Lower leg skin (tissue), 4 donors: ENCODE measurements around the gene HUS1B. TPM values are rescaled to one million over a fixed set of nuclear protein-coding genes. Genes with fewer than 3 reads are reported as not detected.
A peak's percentile ranks its signal among the peaks of the same experiment; 100 is the strongest.

ENCODE experiments used
- DNase-seq, 2 donors: peaks; one replicate each; pipeline ENCODE4 v3.0.0-alpha.2; 2019; ENCODE audit warnings: low spot score in 2 of 2
- H3K4me3 ChIP-seq: fragments of 200-600 bp; sonication (generic); 2 replicates; pipeline ENCODE4 v1.5.1; 2017; ENCODE audit warnings: mild to moderate bottlenecking, low read depth; ENCODE audit not compliant: poor library complexity, severe bottlenecking
- CTCF ChIP-seq, 3 donors: fragments of 450-650 bp; IDR thresholded peaks; one replicate each; pipeline ENCODE4 v1.5.1; 2016; ENCODE audit warnings: antibody characterized with exemption in 3 of 3, mild to moderate bottlenecking in 3 of 3, moderate library complexity in 2 of 3
- POLR2A ChIP-seq, 2 donors: fragments of 450-650 bp; IDR thresholded peaks; one replicate each; pipeline ENCODE4 v1.6.1; 2016 to 2017; ENCODE audit warnings: antibody characterized with exemption in 2 of 2, mild to moderate bottlenecking in 1 of 2, moderate library complexity in 1 of 2
- WGBS, 2 donors: methylation state at CpG; one replicate each; pipeline ENCODE4 v1.1.5; 2018; 5-methylcytosine and 5-hydroxymethylcytosine counted together
- intact Hi-C: fragments of 100-400 bp; cut with DNase I; formaldehyde crosslinking; loops from one replicate; pipeline ENCODE4 v1.15.0; 2023; ENCODE audit warnings: low total_unique reads
- total RNA-seq, 4 donors: library from RNA; depleted of rRNA; stranded (reverse); fragments of >200 nt; gene quantifications; one replicate each; pipeline ENCODE4 v1.1.0, GENCODE V29; 2016

HUS1B gene
- total RNA-seq, 4 donors from 2014 or later, result 0.49 to 1.5 (median 0.72) TPM; not detected in 1

DNA sequence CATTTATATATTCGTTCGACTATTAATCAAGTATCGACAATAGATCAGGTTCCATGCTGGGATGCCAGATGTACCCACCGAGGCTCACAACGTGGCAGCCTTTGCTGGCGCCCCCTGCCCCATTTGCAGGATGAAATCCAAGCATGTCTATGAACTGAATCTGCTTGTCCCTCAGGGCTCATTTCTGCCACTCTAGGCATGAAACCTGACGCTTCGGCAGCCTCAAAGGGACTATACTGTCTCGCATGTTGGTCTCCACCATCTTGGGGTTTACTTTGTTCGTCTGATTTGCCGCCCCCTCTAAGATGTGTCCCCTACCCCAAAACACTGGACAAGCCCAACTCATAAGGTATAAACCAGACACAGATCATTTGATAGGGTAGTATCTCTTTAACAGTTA lies 36.7 kb downstream of the HUS1B start:
- intact Hi-C loops, result no loop called here
- no peak overlapping the region for H3K4me3 ChIP-seq
- TF ChIP-seq CTCF (IDR thresholded peaks at IDR 0.05) (no peak), POLR2A (IDR thresholded peaks at IDR 0.05) (no peak)
- DNase-seq, result no peak
- 94 to 95% methylated on average over 11 of the region's 11 CpGs for WGBS, 2 donors

GRCh38 chr6:617456-618100 lies 39.3 kb downstream of the HUS1B start:
- H3K4me3 ChIP-seq, result no peak overlapping the region
- intact Hi-C loops, result no loop called here
- TF ChIP-seq POLR2A (IDR thresholded peaks at IDR 0.05) (no peak), CTCF (IDR thresholded peaks at IDR 0.05) (no peak)
- WGBS, 2 donors, result 62 to 65% methylated on average over 11 of the region's 11 CpGs
- peak in 1 of 2 donors; percentile 20 for DNase-seq

- H3K4me3 ChIP-seq, result no peak overlapping the region
- WGBS, 2 donors, result 90 to 92% methylated on average over 7 of the region's 7 CpGs
- DNase-seq, result no peak
- intact Hi-C loops, result no loop called here
- TF ChIP-seq POLR2A (IDR thresholded peaks at IDR 0.05) (no peak), CTCF (IDR thresholded peaks at IDR 0.05) (no peak)
Measured at GRCh38 chr6:613981-614380, 42.9 kb downstream of the HUS1B start.

GRCh38 chr6:611928-612327 lies 45.0 kb downstream of the HUS1B start:
- H3K4me3 ChIP-seq, result no peak overlapping the region
- 66 to 70% methylated on average over 4 of the region's 4 CpGs for WGBS, 2 donors
- TF ChIP-seq CTCF (IDR thresholded peaks at IDR 0.05) (no peak), POLR2A (IDR thresholded peaks at IDR 0.05) (no peak)
- no peak for DNase-seq
- intact Hi-C loops, result no loop called here

- no peak for DNase-seq
- intact Hi-C loops, result no loop called here
- H3K4me3 ChIP-seq, result no peak overlapping the region
- TF ChIP-seq CTCF (IDR thresholded peaks at IDR 0.05) (no peak), POLR2A (IDR thresholded peaks at IDR 0.05) (no peak)
- 69 to 77% methylated on average over 2 of the region's 2 CpGs for WGBS, 2 donors
Measured at GRCh38 chr6:610882-611281, 46.0 kb downstream of the HUS1B start.

- 88 to 91% methylated on average over 4 of the region's 4 CpGs for WGBS, 2 donors
Measured at GRCh38 chr6:609905-610304, 47.0 kb downstream of the HUS1B start.

More at GRCh38 chr6:609905-610304, 47.0 kb downstream of the HUS1B start:
- intact Hi-C loops, result no loop called here
- TF ChIP-seq POLR2A (IDR thresholded peaks at IDR 0.05) (no peak), CTCF (IDR thresholded peaks at IDR 0.05) (no peak)
- no peak for DNase-seq
- H3K4me3 ChIP-seq, result no peak overlapping the region
